ENCODE results near the gene GPR39. TPM values are rescaled to one million over a fixed set of nuclear protein-coding genes. Genes with fewer than 3 reads are reported as not detected.

GPR39 gene
- total RNA-seq, 1 donor from 2014 or later = not detected

- Histone ChIP-seq H3K9me3 (no peaks in the 10 kb centered on the region), H3K27ac (no peak overlapping the region), H3K36me3 (no peaks in the 10 kb centered on the region), H3K4me1 (no peaks in the 10 kb centered on the region), H3K27me3 (no peaks in the 10 kb centered on the region), H3K4me3 (no peak overlapping the region)
- DNase-seq (ENCODE audit: extremely low spot score in 2 of 2) = no peak
- intact Hi-C loops (cut with DNase I) = no loop called here
- TF ChIP-seq POLR2A (IDR thresholded peaks at IDR 0.05) (no peak), CTCF (IDR thresholded peaks at IDR 0.05) (no peak), POLR2AphosphoS5 (IDR thresholded peaks at IDR 0.05; ENCODE audit: insufficient read depth in 1 of 2, low read depth in 1 of 2) (no peak)
Measured at GRCh38 chr2:132608311-132608710, 191.7 kb downstream of the GPR39 start.

GRCh38 chr2:132609101-132609890 lies 192.7 kb downstream of the GPR39 start:
- Histone ChIP-seq H3K36me3 (no peaks in the 10 kb centered on the region), H3K9me3 (no peaks in the 10 kb centered on the region), H3K27ac (no peak overlapping the region), H3K27me3 (no peaks in the 10 kb centered on the region), H3K4me1 (no peaks in the 10 kb centered on the region), H3K4me3 (no peak overlapping the region)
- TF ChIP-seq CTCF (IDR thresholded peaks at IDR 0.05) = no peak
- TF ChIP-seq POLR2A (IDR thresholded peaks at IDR 0.05) = no peak
- intact Hi-C loops (cut with DNase I) = no loop called here
- DNase-seq (ENCODE audit: extremely low spot score in 2 of 2) = no peak

- DNase-seq (ENCODE audit: extremely low spot score in 2 of 2) = no peak
- no peaks in the 10 kb centered on the region for H3K4me1 ChIP-seq
- no peak for TF ChIP-seq POLR2AphosphoS5 (IDR thresholded peaks at IDR 0.05; ENCODE audit: insufficient read depth in 1 of 2, low read depth in 1 of 2)
- TF ChIP-seq CTCF (IDR thresholded peaks at IDR 0.05) = no peak
- TF ChIP-seq POLR2A (IDR thresholded peaks at IDR 0.05) = no peak
- H3K9me3 ChIP-seq = no peaks in the 10 kb centered on the region
- H3K27me3 ChIP-seq = no peaks in the 10 kb centered on the region
- H3K4me3 ChIP-seq = no peak overlapping the region
- no peak overlapping the region for H3K27ac ChIP-seq
- intact Hi-C loops (cut with DNase I) = no loop called here
- H3K36me3 ChIP-seq = no peaks in the 10 kb centered on the region
Measured at GRCh38 chr2:132611719-132612118, 195.1 kb downstream of the GPR39 start.

GRCh38 chr2:132615329-132616085 lies 198.9 kb downstream of the GPR39 start:
- Histone ChIP-seq H3K4me3 (no peak overlapping the region), H3K9me3 (no peaks in the 10 kb centered on the region), H3K36me3 (no peaks in the 10 kb centered on the region), H3K4me1 (no peaks in the 10 kb centered on the region), H3K27me3 (no peaks in the 10 kb centered on the region), H3K27ac (no peak overlapping the region)
- DNase-seq (ENCODE audit: extremely low spot score in 2 of 2) = no peak
- TF ChIP-seq POLR2A (IDR thresholded peaks at IDR 0.05) (no peak), CTCF (IDR thresholded peaks at IDR 0.05) (no peak), POLR2AphosphoS5 (IDR thresholded peaks at IDR 0.05; ENCODE audit: insufficient read depth in 1 of 2, low read depth in 1 of 2) (no peak)
- intact Hi-C loops (cut with DNase I) = no loop called here

- TF ChIP-seq POLR2AphosphoS5 (IDR thresholded peaks at IDR 0.05; ENCODE audit: insufficient read depth in 1 of 2, low read depth in 1 of 2) = no peak
- TF ChIP-seq CTCF (IDR thresholded peaks at IDR 0.05) = no peak
- TF ChIP-seq POLR2A (IDR thresholded peaks at IDR 0.05) = no peak
- DNase-seq (ENCODE audit: extremely low spot score in 2 of 2) = no peak
- Histone ChIP-seq H3K4me1 (peaks cover 2% of the 10 kb centered on the region), H3K27ac (no peak overlapping the region), H3K27me3 (no peaks in the 10 kb centered on the region), H3K9me3 (no peaks in the 10 kb centered on the region), H3K4me3 (no peak overlapping the region), H3K36me3 (no peaks in the 10 kb centered on the region)
- intact Hi-C loops (cut with DNase I) = no loop called here
Measured at GRCh38 chr2:132617989-132618388, 201.4 kb downstream of the GPR39 start.

All from vagina (tissue), 2 donors.